ENCODE data around the gene SERINC1. TPM values are rescaled to one million over a fixed set of nuclear protein-coding genes. Genes with fewer than 3 reads are reported as not detected.

The SERINC1 gene
- polyA plus RNA-seq, 2 of the 4 experiments (the other 2 are of a cell fraction) = 71.6 to 112 TPM

GRCh38 chr6:122432816-122433215, 38.8 kb downstream of the SERINC1 start:
- no peak overlapping the region for H3K4me3 ChIP-seq
- no peaks in the 10 kb centered on the region for H3K4me1 ChIP-seq
- ATAC-seq = no peak
- no peak overlapping the region for H3K4me2 ChIP-seq
- TF ChIP-seq POLR2A (IDR thresholded peaks at IDR 0.05; ENCODE audit: low read length) = no peak
- TF ChIP-seq RAD21 (conservative IDR thresholded peaks at IDR 0.05 in 1 of 2, IDR thresholded peaks at IDR 0.05 in 1 of 2) = no peak
- no peak for TF ChIP-seq USF2 (IDR thresholded peaks at IDR 0.05)
- no peak for TF ChIP-seq KDM5A (IDR thresholded peaks at IDR 0.05)
- TF ChIP-seq BCL3 (IDR thresholded peaks at IDR 0.05) = no peak
- no peak for TF ChIP-seq MAFK (IDR thresholded peaks at IDR 0.05; ENCODE audit: partially characterized antibody)
- POLR2A ChIA-PET = no interaction called here
- H3K9me3 ChIP-seq = no peaks in the 10 kb centered on the region
- no peak overlapping the region for H3K27ac ChIP-seq
- no peak for FAIRE-seq
- WGBS (ENCODE audit: missing lambda C conversion rate) = 90% methylated on average over 3 of the region's 3 CpGs
- CTCF ChIA-PET = no interaction called here
- no peak for DNase-seq (ENCODE audit: low read depth in 1 of 2, low spot score in 1 of 2)

- no peak for ATAC-seq
Measured at GRCh38 chr6:122431780-122432179, 39.8 kb downstream of the SERINC1 start.

GRCh38 chr6:122429323-122429722, 42.3 kb downstream of the SERINC1 start:
- ChIA-PET CTCF (no interaction called here), POLR2A (no interaction called here)
- Histone ChIP-seq H3K27ac (no peak overlapping the region), H3K4me3 (no peak overlapping the region), H3K4me1 (no peaks in the 10 kb centered on the region), H3K9me3 (no peaks in the 10 kb centered on the region), H3K4me2 (no peak overlapping the region)
- TF ChIP-seq POLR2A (IDR thresholded peaks at IDR 0.05; ENCODE audit: low read length) (no peak), EHF (CRISPR knock-in tag; IDR thresholded peaks at IDR 0.05) (no peak), CTCF (IDR thresholded peaks at IDR 0.05) (no peak), PBX3 (IDR thresholded peaks at IDR 0.05) (no peak), ZFP36 (IDR thresholded peaks at IDR 0.05; ENCODE audit: borderline replicate concordance, partially characterized antibody) (no peak), EP300 (IDR thresholded peaks at IDR 0.05) (no peak), JUN (IDR thresholded peaks at IDR 0.05) (no peak), FOXS1 (CRISPR knock-in tag; IDR thresholded peaks at IDR 0.05) (no peak), SREBF2 (IDR thresholded peaks at IDR 0.05) (no peak), NPAS2 (CRISPR knock-in tag; IDR thresholded peaks at IDR 0.05; ENCODE audit: borderline replicate concordance) (no peak), GATA3 (IDR thresholded peaks at IDR 0.05; ENCODE audit: borderline replicate concordance) (no peak), USF2 (IDR thresholded peaks at IDR 0.05) (no peak), EHMT2 (IDR thresholded peaks at IDR 0.05; ENCODE audit: low read depth) (no peak), MAZ (IDR thresholded peaks at IDR 0.05; ENCODE audit: borderline replicate concordance, low read depth, low read length) (no peak), ZNF302 (CRISPR knock-in tag; IDR thresholded peaks at IDR 0.05) (no peak), CHD4 (IDR thresholded peaks at IDR 0.05; ENCODE audit: borderline replicate concordance) (no peak)
- ATAC-seq = no peak
- DNase-seq (ENCODE audit: low read depth in 1 of 2, low spot score in 1 of 2) = no peak
- no peak for FAIRE-seq

More at GRCh38 chr6:122431780-122432179, 39.8 kb downstream of the SERINC1 start:
- no peak for TF ChIP-seq CEBPB (IDR thresholded peaks at IDR 0.05)
- TF ChIP-seq EHF (CRISPR knock-in tag; IDR thresholded peaks at IDR 0.05) = no peak
- no peak for TF ChIP-seq JUNB (IDR thresholded peaks at IDR 0.05)
- TF ChIP-seq EP300 (IDR thresholded peaks at IDR 0.05) = no peak
- TF ChIP-seq RARB (CRISPR knock-in tag; IDR thresholded peaks at IDR 0.05) = no peak
- TF ChIP-seq KDM1A (IDR thresholded peaks at IDR 0.05; ENCODE audit: low read depth) = no peak
- Histone ChIP-seq H3K27ac (no peak overlapping the region), H3K4me3 (no peak overlapping the region), H3K4me2 (no peak overlapping the region), H3K4me1 (no peaks in the 10 kb centered on the region), H3K9me3 (no peaks in the 10 kb centered on the region)
- DNase-seq (ENCODE audit: low read depth in 1 of 2, low spot score in 1 of 2) = no peak
- 96% methylated on average over 4 of the region's 4 CpGs for WGBS (ENCODE audit: missing lambda C conversion rate)
- ChIA-PET CTCF (no interaction called here), POLR2A (no interaction called here)
- FAIRE-seq = no peak
